GM20431 (cell line): ENCODE results near the gene TTC28.
"Not testable (repeated sequence)": the region's sequence is repeated elsewhere in the genome, so short reads cannot be mapped to it uniquely, and the experiment has no call there.

ENCODE experiments used
- in situ Hi-C: fragments of 300-500 bp; cut with MseI, MboI; formaldehyde crosslinking; loops from one replicate; pipeline ENCODE4 v1.15.0; 2020; ENCODE audit warnings: low sequenced_read_pairs; ENCODE audit not compliant: unreplicated experiment

Gene TTC28

DNA sequence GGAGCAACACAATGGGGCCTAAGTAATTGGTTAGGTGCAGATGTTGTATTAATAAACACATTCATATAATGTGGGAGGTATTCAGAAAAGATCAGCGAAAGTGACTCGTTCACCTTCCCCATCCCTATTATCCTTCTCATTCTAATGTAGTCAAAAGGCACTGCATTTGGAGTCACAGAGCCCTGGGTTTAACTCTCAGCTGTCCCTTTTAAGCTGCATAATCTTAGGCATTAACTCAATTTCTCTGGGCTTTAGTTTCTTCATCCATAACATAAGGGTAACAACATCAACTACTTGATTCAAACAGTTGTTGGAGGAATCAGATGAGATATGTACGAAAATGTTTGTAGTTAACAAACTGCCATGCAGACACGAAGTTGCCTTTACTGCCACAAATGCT is 573.0 kb downstream of the TTC28 start:
- in situ Hi-C loops = no loop called here

DNA sequence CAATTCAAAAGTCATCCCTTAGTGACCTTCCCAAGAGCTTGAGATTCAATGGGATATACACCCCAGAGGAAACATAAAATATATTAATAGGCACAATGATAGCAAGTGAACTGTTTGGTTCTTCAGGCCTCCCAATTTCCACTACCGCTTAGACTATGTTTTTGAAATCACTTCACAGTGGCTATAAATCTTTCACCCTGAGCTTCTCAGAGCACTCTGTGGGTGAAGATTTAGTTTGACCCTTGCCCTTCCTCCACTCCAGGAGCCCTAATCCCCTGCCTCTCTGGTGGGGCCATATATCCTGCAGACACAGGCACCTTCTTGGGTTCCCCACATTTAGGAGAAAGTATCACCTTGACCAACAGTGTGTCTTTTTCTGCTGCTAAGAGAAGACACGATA is 573.7 kb downstream of the TTC28 start:
- in situ Hi-C loops = no loop called here

DNA sequence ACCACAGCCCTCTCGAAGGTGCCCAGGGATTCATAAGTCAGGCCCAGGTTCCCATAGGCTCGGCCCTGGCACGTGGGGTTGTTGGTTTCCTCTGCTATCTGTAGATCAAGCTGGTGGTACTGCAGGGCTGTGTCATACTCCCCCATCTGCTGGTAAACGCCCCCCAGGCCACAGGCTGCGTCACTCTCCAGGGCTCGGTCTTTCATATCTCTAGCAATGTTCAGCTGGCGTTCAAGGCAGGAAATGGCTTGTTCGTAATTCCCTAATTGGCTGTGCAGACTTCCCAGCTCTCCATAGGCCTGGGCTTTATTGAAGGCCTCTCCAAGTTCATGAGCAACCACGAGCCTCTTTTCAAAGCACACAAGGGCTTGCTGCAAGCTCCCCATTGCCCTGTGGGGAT is 574.2 kb downstream of the TTC28 start:
- in situ Hi-C loops = no loop called here

DNA sequence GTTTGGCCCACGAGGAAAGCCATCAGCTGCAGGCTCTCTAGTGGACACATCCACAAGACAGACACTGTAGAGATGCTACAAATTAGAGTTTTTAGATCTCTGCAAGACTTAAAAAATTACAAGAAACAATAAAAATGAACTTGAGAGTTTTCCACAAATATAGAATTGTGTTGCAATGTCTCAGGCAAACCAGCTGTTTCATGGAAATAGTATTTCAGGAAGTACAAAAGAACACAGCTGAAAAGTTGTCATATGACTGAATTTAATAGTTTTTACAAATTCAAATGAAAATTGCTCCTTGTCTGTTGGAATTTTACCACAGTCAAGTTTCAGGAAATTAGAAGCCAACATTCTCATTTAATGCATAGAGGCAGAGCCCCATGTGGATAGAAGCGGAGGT is 576.0 kb downstream of the TTC28 start:
- in situ Hi-C loops = no loop called here

DNA sequence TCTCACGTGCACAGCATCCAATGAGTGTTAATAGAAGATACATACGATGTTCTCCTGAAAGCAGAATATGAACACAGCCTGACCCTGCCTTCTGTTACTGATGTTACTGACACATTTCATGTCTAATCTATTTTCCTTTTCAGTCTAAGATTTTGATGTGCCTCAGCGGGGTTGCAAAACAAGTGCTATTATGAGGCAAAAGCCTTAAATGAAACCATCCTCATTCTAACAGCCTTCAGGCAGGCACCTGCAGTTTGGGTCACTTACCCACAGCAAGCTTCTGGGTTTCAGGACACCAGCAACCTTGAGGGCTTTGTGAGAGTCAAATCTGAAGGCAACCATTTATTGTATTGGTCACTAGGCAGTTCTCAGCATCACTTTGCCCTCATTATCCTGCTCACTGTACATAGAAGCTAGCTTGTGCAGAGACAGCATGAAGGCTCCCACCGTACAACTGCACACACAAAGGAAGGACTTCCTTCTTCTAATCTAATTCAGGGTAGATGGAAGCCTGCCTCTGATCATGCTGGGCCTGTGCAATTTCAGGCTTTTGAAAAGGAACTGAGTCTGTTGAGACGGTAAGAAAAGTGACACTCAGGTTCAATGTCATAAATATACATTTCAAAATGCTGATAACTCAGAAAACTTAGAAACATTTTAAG is 577.4 kb downstream of the TTC28 start:
- in situ Hi-C loops = no loop called here

DNA sequence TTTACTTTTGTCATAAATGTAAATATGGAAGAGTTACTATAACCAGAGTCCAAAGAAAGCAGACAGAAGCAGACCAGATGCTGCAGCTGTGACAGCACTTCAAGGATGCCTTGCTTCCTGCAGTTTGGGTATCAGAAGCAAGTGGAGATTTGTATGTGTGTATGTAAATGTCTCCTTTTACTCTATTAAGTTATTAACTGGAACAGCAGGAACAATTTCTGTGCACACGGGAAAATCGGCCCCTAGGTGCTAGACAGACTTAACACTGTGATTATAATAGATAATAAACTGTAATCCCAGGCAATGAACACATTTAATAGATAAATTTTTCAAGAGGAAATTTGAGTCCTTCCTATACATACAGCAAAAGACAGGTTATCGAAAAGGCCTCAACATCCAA is 582.0 kb downstream of the TTC28 start:
- in situ Hi-C loops = no loop called here

DNA sequence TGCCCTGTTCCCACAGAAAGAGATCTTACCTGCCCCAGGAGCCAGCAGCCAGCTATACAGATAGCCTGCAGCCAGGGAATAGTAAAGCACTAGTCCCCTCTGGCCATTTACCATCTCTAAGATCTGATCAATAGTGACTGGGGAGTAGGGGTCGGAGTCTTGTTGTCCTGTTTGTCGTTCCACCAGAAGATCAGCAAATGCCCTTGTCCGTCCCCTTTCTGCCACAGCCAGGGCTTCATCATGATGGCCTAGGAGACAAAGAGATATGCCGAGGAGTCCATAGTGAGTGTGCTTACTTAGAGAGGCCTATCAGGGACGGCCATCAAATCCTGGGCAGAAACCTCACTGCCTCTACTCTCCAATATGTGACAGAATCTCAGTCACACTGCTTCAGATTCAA is 583.5 kb downstream of the TTC28 start:
- in situ Hi-C loops = no loop called here

DNA sequence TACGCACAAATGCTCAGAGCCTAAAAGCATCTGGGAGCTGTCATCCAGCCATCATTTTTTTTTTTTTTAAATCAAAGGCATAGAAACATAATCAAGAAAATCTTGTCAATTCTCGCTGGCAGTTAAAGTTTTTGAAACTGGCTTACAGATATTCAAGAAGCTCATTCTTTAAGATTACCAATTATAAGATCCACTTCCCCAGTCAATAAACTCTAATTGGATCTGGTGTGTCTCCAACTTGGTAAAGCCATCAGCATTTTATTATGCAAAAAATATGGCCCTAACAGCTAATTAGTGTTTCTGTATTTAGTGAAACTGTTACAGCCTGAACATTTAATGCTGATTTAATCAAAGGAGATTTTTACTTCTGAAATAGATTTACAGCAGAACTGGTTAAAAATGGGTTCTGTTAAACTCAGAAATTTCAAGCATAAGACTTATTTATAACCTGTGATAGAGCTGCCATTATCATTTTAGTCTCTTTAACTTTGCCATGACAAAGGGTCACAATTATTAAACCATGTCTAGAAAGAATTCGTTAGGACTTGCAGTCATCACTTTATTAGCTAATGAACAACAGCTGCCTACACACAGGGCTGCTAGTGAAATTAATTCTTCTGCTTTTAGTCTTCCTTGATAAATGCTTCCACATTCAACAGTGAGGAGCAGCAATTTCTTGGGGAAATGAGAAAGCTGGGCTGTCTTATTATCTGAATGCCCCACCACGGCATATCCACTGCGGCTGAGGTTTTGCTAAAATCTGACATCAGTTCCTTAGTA is 584.1 kb downstream of the TTC28 start:
- in situ Hi-C loops = no loop called here

DNA sequence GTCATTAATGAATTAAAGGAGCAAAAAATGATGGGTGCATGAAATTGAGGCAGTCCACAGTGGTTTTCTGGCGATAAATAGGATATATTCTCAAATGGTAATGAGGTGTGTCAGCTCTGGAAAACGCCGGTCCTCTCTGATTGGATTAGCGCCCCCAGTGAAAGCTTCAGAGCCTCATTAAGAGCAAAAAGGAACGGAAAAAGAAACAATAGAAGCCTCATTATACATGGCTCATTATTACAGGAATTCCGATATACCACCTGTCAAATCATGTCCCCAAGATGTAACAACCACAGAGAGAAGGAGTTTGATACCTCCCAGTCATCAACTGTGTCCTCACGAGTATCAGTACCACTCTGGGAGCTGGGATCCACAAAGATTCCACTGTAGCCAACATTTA is 584.9 kb downstream of the TTC28 start:
- in situ Hi-C loops = no loop called here

DNA sequence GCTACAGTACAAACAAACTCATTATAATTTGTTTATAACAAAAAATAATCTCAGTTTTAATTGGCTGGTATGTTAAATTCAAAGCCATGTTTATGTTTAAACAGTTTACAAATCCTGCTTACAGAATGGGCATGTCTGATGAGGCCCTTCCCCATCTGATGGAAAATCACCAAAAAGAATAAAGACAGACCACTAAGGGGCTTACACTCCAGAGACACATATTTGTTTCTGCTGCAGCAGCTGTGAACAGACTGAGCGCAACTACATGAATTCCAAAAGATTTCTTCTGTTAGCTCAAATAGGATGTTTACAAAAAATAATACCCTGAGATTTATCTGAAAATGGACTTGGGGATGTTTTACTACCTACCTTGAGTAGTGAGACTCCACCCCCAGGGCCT is 585.9 kb downstream of the TTC28 start:
- in situ Hi-C loops = no loop called here

DNA sequence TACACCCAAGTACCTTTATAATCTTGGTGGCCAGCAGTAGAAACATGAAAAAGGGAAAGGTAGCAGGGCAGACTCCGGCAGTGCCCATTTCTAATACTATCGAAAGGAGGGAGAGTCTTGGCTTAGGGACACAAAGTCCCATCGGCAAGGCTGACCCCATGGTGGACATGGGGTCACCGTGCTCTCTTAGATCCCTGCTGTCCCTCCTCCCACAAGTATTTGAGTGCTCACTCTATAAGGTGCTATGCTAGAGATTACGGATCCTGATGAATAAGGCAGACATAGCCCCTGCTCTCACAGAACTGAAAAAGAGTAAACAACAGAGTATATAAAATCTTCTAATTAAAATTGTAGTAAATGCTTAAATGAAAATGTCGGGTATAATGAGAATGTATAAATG is 588.2 kb downstream of the TTC28 start:
- in situ Hi-C loops = no loop called here

DNA sequence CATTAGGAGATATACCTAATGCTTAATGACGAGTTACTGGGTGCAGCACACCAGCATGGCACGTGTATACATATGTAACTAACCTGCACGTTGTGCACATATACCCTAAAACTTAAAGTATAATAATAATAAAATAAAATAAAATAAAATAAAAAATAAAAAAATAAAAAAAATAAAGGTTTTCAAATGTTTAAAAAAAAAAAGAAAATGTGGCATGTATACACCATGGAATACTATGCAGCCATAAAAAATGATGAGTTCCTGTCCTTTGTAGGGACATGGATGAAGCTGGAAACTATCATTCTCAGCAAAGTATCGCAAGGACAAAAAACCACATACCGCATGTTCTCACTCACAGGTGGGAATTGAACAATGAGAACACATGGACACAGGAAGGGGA is 590.1 kb downstream of the TTC28 start:
- in situ Hi-C loops = not testable (repeated sequence)

DNA sequence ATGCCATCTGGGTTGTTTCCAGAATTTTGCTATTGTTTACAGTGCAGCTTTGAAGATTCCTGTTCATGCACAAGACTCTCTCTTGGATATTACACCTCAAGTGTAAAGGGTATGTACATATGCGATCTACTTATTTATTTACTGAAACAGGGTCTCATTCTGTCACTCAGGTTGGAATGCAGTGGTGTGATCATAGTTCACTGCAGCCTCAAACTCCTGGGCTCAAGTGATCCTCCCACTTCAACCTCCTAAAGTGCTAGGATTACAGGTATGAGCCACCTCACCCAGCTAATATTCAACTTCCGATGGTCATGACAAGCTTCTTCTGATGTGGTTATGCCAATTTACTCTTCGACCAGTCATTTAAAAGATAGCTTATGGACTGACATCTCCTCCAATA is 602.5 kb downstream of the TTC28 start:
- in situ Hi-C loops = no loop called here

DNA sequence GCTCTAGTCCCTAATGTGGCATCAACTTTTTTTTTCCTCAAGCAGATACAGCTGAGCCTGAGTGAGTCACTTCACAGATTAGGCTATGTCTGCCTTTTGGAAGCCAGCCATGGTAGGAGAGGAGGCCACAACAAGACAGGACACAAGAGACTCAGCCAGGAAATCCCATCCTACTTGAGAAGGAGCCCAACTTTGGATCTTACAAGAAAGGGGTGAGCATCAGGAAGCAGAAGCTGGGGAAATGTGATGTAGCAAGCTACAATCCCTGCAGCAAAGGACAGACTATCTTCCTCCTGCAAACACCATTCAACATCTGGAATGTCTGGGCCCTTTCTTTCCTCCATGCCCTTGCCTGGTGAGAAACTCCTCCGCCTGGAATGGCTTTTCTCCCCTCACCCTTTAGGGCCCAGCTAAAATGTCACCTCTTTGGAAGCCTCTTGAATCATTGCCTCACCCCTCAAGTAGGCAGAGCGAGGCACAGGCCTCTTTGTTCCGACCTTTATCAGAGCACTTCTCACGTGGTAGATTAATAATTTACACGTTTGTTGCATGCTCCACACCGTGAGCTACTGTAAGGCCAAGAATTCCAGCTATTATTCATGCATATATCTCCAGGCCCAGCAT is 604.2 kb downstream of the TTC28 start:
- in situ Hi-C loops = no loop called here

DNA sequence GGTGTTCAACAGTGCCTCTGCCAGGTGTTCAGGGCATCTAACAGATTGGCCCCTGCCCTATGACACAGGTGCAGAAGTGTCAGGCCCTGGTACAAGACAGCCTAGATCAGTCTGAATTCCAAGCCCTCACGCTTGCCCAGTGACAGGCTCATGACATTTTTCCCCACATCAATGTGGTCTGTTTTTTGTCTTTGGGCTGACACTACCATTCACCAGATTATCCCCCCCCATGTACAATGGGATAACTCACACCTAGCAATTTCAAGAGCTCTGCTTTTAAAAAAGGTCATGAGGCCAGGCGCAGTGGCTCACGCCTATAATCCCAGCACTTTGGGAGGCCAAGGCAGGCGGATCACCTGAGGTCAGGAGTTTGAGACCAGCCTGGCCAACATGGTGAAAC is 605.1 kb downstream of the TTC28 start:
- in situ Hi-C loops = no loop called here

DNA sequence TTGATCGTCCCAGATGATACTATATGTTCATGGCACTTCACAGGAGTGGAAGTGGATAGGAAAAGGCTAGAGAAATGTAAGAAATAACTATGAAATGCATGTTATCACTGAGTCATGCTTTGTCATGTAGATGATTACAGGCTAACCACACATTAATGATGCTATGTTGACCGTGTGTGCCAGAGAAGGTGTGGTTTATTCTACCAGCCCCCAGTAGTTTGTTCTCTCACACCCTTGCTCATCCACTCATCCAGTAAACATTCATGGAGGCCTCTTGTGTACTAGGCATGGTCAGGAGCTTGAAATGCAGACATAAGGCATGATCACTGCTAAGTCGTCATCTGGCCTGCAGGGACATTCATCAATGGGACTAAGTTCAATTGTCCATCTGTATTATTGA is 607.6 kb downstream of the TTC28 start:
- in situ Hi-C loops = no loop called here

DNA sequence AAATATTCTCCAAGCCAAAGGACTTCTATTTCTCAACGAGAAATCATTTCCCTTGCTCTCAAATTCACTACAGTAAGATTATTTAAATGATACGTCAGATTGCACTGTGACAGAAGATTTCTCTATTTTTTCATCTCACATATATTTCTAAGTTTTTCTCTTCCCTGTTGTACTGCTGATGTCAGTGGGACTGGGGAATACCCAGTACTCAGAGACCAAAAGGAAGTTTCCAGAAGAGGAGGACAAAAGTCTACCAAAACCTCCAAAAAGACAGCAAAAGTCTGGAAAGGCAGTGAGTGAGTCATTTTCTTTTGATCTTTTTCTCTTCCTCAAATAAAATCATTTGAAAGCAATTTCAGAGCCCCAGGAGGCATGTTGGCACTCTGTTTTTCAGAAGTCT is 610.8 kb downstream of the TTC28 start:
- in situ Hi-C loops = no loop called here

DNA sequence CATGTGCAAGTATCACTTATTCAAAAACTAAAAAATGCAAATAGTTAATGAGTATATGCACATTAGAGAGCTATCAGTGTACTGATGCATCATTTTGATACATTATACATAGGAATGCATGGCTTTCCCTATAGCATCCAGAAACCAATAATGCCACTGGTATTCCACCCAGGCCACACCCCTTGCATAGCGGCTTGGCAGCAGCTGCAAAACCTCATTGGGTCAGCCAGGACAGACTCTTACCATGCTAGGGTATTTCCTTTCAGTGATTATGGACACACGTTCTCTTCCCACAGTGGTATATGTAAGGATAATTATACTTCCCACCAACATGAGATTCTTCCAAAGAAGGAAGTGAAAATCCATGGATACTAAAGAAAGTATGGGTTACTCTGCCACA is 614.7 kb downstream of the TTC28 start:
- in situ Hi-C loops = no loop called here

DNA sequence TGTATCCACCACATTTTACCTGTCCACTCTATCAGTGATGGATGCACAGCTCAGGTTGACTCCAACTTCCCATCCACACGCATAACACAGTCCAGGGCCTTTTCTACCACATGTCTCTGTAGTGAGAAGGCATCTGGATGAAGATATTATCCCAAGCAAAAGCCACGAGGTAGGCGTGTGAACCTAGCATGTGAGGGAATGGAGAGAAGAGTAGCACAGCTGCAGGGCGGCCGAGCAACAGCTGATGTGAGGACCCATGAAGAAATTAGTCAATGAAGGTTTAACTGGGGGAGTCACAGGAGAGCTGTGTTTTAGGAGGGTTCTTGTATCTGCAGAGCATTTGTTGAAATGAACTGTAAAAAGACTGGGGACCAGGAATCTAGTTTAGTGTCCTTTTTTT is 616.0 kb downstream of the TTC28 start:
- in situ Hi-C loops = no loop called here

DNA sequence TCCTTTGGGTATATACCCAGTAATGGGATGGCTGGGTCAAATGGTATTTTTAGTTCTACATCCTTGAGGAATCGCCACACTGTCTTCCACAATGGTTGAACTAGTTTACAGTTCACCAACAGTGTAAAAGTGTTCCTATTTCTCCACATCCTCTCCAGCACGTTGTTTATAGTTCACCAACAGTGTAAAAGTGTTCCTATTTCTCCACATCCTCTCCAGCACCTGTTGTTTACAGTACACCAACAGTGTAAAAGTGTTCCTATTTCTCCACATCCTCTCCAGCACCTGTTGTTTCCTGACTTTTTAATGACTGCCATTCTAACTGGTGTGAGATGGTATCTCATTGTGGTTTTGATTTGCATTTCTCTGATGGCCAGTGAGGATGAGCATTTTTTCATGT is 619.0 kb downstream of the TTC28 start:
- in situ Hi-C loops = not testable (repeated sequence)

DNA sequence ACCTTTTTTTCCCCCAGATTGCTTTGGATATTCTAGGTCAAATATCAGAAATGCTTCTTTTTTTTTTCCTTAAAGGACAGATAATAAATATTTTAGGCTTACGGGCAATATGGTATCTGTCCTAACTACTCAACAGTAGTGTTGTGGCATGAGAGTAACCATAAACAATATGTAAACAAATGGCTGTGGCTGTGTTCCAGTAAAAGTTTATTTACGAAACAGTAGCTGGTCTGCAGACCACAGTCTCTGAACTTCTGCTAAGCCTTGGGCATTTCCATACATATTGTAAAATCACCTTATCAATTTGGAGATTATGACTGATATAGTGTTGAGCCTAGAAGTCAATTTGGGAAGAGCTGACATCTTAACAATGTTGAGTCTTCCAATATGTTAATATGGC is 621.6 kb downstream of the TTC28 start:
- in situ Hi-C loops = no loop called here

DNA sequence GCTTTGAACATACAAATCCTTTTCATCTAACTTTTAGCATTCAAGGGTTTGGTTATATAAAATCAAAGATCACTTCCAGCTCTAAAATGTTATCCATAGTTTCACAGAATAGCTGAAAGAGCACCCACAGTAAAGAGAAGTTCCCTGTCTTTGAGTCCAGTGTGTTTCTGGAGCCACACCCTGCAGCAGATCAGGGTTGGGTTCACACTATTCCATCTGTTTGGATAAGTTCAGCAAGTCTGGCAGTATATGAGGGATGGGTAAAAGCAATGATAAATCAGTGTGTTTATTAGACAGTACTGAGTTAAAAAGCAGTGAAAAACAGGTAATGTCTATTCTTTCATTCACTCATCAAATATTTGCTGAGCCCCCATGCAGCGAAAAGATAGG is 624.8 kb downstream of the TTC28 start:
- in situ Hi-C loops = no loop called here
